Measurements from ENCODE around the gene FUT6. TPM values are rescaled to one million over a fixed set of nuclear protein-coding genes. Genes with fewer than 3 reads are reported as not detected.

Gene FUT6
- total RNA-seq, 1 experiment from 2014 or later = not detected

GRCh38 chr19:5820785-5821184 lies 18.7 kb downstream of the FUT6 start:
- Mint-ChIP-seq H3K4me3 (ENCODE audit: unreplicated experiment) (no peak overlapping the region), H3K9me3 (ENCODE audit: unreplicated experiment) (no peaks in the 10 kb centered on the region), H3K27me3 (ENCODE audit: insufficient read depth, unreplicated experiment) (peaks cover 37% of the 10 kb centered on the region), H3K27ac (ENCODE audit: low read depth, unreplicated experiment) (no peak overlapping the region), H3K4me1 (ENCODE audit: insufficient read depth, unreplicated experiment) (peaks cover 7% of the 10 kb centered on the region), H3K36me3 (ENCODE audit: insufficient read depth, unreplicated experiment) (no peaks in the 10 kb centered on the region)
- POLR2A ChIA-PET = no interaction called here
- DNase-seq (ENCODE audit: unreplicated experiment) = no peak
- no TSS peak for BruUV-seq (replicated peaks)
- no peak for TF ChIP-seq CTCF (IDR thresholded peaks at IDR 0.05; ENCODE audit: unreplicated experiment)
- CTCF ChIA-PET = interaction anchor here (0.9 to 5.6 kb wide), 2 partner anchors 12 to 17 kb away, joined by 5 to 45 read pairs; partner anchors contain the start of gene NRTN
- intact Hi-C loops (cut with micrococcal nuclease) = no loop called here

GRCh38 chr19:5818594-5818993 lies 20.9 kb downstream of the FUT6 start:
- DNase-seq (ENCODE audit: unreplicated experiment) = no peak
- TF ChIP-seq CTCF (IDR thresholded peaks at IDR 0.05; ENCODE audit: unreplicated experiment) = no peak
- POLR2A ChIA-PET = no interaction called here
- CTCF ChIA-PET = no interaction called here
- H3K27ac Mint-ChIP-seq (ENCODE audit: low read depth, unreplicated experiment) = no peak overlapping the region
- no peaks in the 10 kb centered on the region for H3K36me3 Mint-ChIP-seq (ENCODE audit: insufficient read depth, unreplicated experiment)
- BruUV-seq (replicated peaks) = no TSS peak
- H3K4me1 Mint-ChIP-seq (ENCODE audit: insufficient read depth, unreplicated experiment) = peaks cover 12% of the 10 kb centered on the region
- intact Hi-C loops (cut with micrococcal nuclease) = no loop called here
- peaks cover 47% of the 10 kb centered on the region for H3K27me3 Mint-ChIP-seq (ENCODE audit: insufficient read depth, unreplicated experiment)
- no peak overlapping the region for H3K4me3 Mint-ChIP-seq (ENCODE audit: unreplicated experiment)
- no peaks in the 10 kb centered on the region for H3K9me3 Mint-ChIP-seq (ENCODE audit: unreplicated experiment)

GRCh38 chr19:5817218-5817617 lies 22.3 kb downstream of the FUT6 start:
- intact Hi-C loops (cut with micrococcal nuclease) = no loop called here
- Mint-ChIP-seq H3K9me3 (ENCODE audit: unreplicated experiment) (no peaks in the 10 kb centered on the region), H3K36me3 (ENCODE audit: insufficient read depth, unreplicated experiment) (no peaks in the 10 kb centered on the region), H3K4me3 (ENCODE audit: unreplicated experiment) (no peak overlapping the region), H3K4me1 (ENCODE audit: insufficient read depth, unreplicated experiment) (peaks cover 8% of the 10 kb centered on the region), H3K27me3 (ENCODE audit: insufficient read depth, unreplicated experiment) (peaks cover 47% of the 10 kb centered on the region), H3K27ac (ENCODE audit: low read depth, unreplicated experiment) (no peak overlapping the region)
- TF ChIP-seq CTCF (IDR thresholded peaks at IDR 0.05; ENCODE audit: unreplicated experiment) = no peak
- CTCF ChIA-PET = no interaction called here
- no peak for DNase-seq (ENCODE audit: unreplicated experiment)
- POLR2A ChIA-PET = no interaction called here
- no TSS peak for BruUV-seq (replicated peaks)

- no peak for TF ChIP-seq CTCF (IDR thresholded peaks at IDR 0.05; ENCODE audit: unreplicated experiment)
- Mint-ChIP-seq H3K4me3 (ENCODE audit: unreplicated experiment) (no peak overlapping the region), H3K4me1 (ENCODE audit: insufficient read depth, unreplicated experiment) (peaks cover 8% of the 10 kb centered on the region), H3K27ac (ENCODE audit: low read depth, unreplicated experiment) (no peak overlapping the region), H3K27me3 (ENCODE audit: insufficient read depth, unreplicated experiment) (peaks cover 39% of the 10 kb centered on the region), H3K9me3 (ENCODE audit: unreplicated experiment) (no peaks in the 10 kb centered on the region), H3K36me3 (ENCODE audit: insufficient read depth, unreplicated experiment) (no peaks in the 10 kb centered on the region)
- BruUV-seq (replicated peaks) = no TSS peak
- no peak for DNase-seq (ENCODE audit: unreplicated experiment)
- CTCF ChIA-PET = interaction anchor here (1.5 kb wide), 1 partner anchor 10 kb away, joined by 3 read pairs; the partner anchor contains the start of gene NRTN
- intact Hi-C loops (cut with micrococcal nuclease) = no loop called here
- POLR2A ChIA-PET = no interaction called here
These were observed 24.7 kb downstream of the FUT6 start for GRCh38 chr19:5814852-5815246.

Measured in MCF 10A (cell line).